Measurements from ENCODE around the gene PPP2R2B.

The PPP2R2B gene

GRCh38 chr5:146873186-146873917 is 5.2 kb downstream of the PPP2R2B start:
- TF ChIP-seq ZNF8 (CRISPR knock-in tag; IDR thresholded peaks at IDR 0.05) (no peak), TOX (CRISPR knock-in tag; IDR thresholded peaks at IDR 0.05; ENCODE audit: borderline replicate concordance) (no peak), ZFP3 (CRISPR knock-in tag; IDR thresholded peaks at IDR 0.05) (no peak), ESRRG (CRISPR knock-in tag; IDR thresholded peaks at IDR 0.05) (no peak), ISL1 (CRISPR knock-in tag; IDR thresholded peaks at IDR 0.05) (peak; percentile 78), ZC3H10 (CRISPR knock-in tag; IDR thresholded peaks at IDR 0.05) (no peak; the same call in 1 of the 2 replicates), CSDC2 (CRISPR knock-in tag; IDR thresholded peaks at IDR 0.05) (peak; percentile 64; the same call in 1 of the 2 replicates), ZNF70 (CRISPR knock-in tag; IDR thresholded peaks at IDR 0.05) (no peak), CSRNP3 (CRISPR knock-in tag; IDR thresholded peaks at IDR 0.05) (no peak), ZFP30 (CRISPR knock-in tag; IDR thresholded peaks at IDR 0.05) (no peak)
- TF ChIP-seq, protein P1, sequence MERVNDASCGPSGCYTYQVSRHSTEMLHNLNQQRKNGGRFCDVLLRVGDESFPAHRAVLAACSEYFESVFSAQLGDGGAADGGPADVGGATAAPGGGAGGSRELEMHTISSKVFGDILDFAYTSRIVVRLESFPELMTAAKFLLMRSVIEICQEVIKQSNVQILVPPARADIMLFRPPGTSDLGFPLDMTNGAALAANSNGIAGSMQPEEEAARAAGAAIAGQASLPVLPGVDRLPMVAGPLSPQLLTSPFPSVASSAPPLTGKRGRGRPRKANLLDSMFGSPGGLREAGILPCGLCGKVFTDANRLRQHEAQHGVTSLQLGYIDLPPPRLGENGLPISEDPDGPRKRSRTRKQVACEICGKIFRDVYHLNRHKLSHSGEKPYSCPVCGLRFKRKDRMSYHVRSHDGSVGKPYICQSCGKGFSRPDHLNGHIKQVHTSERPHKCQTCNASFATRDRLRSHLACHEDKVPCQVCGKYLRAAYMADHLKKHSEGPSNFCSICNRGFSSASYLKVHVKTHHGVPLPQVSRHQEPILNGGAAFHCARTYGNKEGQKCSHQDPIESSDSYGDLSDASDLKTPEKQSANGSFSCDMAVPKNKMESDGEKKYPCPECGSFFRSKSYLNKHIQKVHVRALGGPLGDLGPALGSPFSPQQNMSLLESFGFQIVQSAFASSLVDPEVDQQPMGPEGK (CRISPR knock-in tag; IDR thresholded peaks at IDR 0.05; ENCODE audit: borderline replicate concordance), result 0 out of 2 replicates have a peak, but pooled peaks have one; percentile 48
- ATAC-seq, result peak; percentile 68

GRCh38 chr5:146872188-146872587 is 6.4 kb downstream of the PPP2R2B start:
- ATAC-seq, result no peak
- TF ChIP-seq ZFP3 (CRISPR knock-in tag; IDR thresholded peaks at IDR 0.05) (no peak), ZNF565 (CRISPR knock-in tag; conservative IDR thresholded peaks at IDR 0.05; ENCODE audit: low read depth) (no peak), ARNTL (CRISPR knock-in tag; IDR thresholded peaks at IDR 0.05; ENCODE audit: borderline replicate concordance, low read depth) (no peak), BACH2 (CRISPR knock-in tag; IDR thresholded peaks at IDR 0.05; ENCODE audit: borderline replicate concordance) (no peak), CSRNP3 (CRISPR knock-in tag; IDR thresholded peaks at IDR 0.05) (no peak), ISL1 (CRISPR knock-in tag; IDR thresholded peaks at IDR 0.05) (no peak), POU6F1 (CRISPR knock-in tag; IDR thresholded peaks at IDR 0.05; ENCODE audit: borderline replicate concordance, low read depth) (no peak), SNAI2 (CRISPR knock-in tag; IDR thresholded peaks at IDR 0.05) (no peak)
- TF ChIP-seq, protein P2, sequence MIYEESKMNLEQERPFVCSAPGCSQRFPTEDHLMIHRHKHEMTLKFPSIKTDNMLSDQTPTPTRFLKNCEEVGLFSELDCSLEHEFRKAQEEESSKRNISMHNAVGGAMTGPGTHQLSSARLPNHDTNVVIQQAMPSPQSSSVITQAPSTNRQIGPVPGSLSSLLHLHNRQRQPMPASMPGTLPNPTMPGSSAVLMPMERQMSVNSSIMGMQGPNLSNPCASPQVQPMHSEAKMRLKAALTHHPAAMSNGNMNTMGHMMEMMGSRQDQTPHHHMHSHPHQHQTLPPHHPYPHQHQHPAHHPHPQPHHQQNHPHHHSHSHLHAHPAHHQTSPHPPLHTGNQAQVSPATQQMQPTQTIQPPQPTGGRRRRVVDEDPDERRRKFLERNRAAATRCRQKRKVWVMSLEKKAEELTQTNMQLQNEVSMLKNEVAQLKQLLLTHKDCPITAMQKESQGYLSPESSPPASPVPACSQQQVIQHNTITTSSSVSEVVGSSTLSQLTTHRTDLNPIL (CRISPR knock-in tag; IDR thresholded peaks at IDR 0.05; ENCODE audit: low read depth), result no peak
- TF ChIP-seq, protein P1 (CRISPR knock-in tag; IDR thresholded peaks at IDR 0.05; ENCODE audit: borderline replicate concordance), result no peak

DNA sequence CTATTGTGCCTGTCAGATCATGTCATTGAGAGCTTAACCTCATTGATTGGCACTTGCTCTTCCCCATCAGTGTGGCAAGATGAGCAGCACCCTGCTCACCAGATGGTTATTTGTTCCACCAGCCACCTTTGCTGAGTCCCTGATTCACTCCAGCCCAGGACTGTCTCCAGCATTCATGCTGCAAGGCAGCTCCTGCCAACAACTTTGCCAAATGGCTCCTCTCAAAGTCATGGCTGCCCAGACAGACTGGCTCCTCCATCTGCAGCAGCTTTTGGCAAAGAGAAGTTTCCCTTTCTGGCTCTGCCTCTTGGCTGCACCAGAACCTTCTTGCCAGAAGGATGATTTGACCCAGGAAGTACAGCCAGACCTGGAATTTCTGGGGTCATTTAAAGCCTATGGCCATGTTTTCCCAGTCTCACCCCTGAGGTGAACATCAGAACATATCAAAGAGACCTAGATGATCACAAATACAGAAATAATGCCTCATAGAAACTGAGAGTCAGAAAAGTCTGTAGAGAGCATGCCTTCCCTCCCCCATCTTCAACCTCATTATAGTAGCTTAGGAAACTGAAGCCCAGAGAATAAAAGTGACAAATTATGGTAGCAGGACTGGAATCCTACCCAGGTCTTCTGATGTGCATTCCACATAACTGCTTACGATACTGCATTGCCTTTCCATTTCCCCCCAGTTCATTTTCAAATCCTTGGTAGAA is 10.4 kb downstream of the PPP2R2B start:
- no peak for ATAC-seq

More for the DNA sequence above, 10.4 kb downstream of the PPP2R2B start:
- TF ChIP-seq POU6F1 (CRISPR knock-in tag; IDR thresholded peaks at IDR 0.05; ENCODE audit: borderline replicate concordance, low read depth), result no peak
- TF ChIP-seq PPARA (CRISPR knock-in tag; IDR thresholded peaks at IDR 0.05; ENCODE audit: borderline replicate concordance), result no peak

Measured in SK-N-SH treated with all-trans-retinoic acid at 6 μM for 48 hours (cell line).